ENCODE data around the gene SEMA4G.

Gene SEMA4G

DNA sequence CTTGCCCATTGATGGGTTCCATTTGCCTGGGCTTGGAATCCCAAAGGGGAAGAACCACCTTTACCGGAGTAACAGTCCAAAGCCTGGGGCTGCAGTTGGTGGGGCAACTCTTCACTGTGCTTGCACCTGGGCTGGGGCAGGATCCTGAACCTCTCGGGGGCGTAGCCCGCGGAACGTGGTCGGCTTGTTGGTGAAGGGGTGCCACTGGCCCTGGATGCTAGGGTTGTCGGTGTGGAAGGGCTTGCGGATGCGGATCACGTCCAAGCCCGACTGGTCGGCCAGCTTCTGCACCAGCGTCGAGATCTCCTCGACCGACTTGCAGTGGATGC lies 17.3 kb downstream of the SEMA4G start:
- Histone ChIP-seq H3F3A (ENCODE audit: low read depth) (no peaks in the 10 kb centered on the region), H2AFZ (ENCODE audit: low read length) (peak overlapping the region; percentile 99; the same call in 1 of the 2 replicates), H3K36me3 (ENCODE audit: insufficient read depth, low read length) (peaks cover 12% of the 10 kb centered on the region; the same call in 1 of the 2 replicates), H3K9me3 (ENCODE audit: insufficient read depth, low read depth, low read length) (no peaks in the 10 kb centered on the region), H4K20me1 (ENCODE audit: insufficient read depth, low read length, poor library complexity, severe bottlenecking) (peaks cover 23% of the 10 kb centered on the region), H3K4me3 (ENCODE audit: low read length, poor library complexity, severe bottlenecking) (peak overlapping the region; percentile 99), H3K9ac (ENCODE audit: low read depth, low read length, poor library complexity, severe bottlenecking) (peak overlapping the region; percentile 93), H3K4me1 (ENCODE audit: insufficient read depth, low read length, poor library complexity, severe bottlenecking) (peaks cover 33% of the 10 kb centered on the region), H3K79me2 (ENCODE audit: insufficient read depth, low read length) (peaks cover 51% of the 10 kb centered on the region), H3K9me2 (replicated peaks; ENCODE audit: low read depth, low read length) (no peaks in the 10 kb centered on the region), H3K27me3 (ENCODE audit: insufficient read depth, low read length, poor library complexity, severe bottlenecking) (no peaks in the 10 kb centered on the region), H3K4me2 (ENCODE audit: low read depth, low read length, poor library complexity, severe bottlenecking) (peak overlapping the region; percentile 89)
- TF ChIP-seq, protein P1, sequence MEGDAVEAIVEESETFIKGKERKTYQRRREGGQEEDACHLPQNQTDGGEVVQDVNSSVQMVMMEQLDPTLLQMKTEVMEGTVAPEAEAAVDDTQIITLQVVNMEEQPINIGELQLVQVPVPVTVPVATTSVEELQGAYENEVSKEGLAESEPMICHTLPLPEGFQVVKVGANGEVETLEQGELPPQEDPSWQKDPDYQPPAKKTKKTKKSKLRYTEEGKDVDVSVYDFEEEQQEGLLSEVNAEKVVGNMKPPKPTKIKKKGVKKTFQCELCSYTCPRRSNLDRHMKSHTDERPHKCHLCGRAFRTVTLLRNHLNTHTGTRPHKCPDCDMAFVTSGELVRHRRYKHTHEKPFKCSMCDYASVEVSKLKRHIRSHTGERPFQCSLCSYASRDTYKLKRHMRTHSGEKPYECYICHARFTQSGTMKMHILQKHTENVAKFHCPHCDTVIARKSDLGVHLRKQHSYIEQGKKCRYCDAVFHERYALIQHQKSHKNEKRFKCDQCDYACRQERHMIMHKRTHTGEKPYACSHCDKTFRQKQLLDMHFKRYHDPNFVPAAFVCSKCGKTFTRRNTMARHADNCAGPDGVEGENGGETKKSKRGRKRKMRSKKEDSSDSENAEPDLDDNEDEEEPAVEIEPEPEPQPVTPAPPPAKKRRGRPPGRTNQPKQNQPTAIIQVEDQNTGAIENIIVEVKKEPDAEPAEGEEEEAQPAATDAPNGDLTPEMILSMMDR (conservative IDR thresholded peaks at IDR 0.05; ENCODE audit: low read length) = no peak
- TF ChIP-seq EZH2phosphoT487 (IDR thresholded peaks at IDR 0.05; ENCODE audit: borderline replicate concordance) = no peak

DNA sequence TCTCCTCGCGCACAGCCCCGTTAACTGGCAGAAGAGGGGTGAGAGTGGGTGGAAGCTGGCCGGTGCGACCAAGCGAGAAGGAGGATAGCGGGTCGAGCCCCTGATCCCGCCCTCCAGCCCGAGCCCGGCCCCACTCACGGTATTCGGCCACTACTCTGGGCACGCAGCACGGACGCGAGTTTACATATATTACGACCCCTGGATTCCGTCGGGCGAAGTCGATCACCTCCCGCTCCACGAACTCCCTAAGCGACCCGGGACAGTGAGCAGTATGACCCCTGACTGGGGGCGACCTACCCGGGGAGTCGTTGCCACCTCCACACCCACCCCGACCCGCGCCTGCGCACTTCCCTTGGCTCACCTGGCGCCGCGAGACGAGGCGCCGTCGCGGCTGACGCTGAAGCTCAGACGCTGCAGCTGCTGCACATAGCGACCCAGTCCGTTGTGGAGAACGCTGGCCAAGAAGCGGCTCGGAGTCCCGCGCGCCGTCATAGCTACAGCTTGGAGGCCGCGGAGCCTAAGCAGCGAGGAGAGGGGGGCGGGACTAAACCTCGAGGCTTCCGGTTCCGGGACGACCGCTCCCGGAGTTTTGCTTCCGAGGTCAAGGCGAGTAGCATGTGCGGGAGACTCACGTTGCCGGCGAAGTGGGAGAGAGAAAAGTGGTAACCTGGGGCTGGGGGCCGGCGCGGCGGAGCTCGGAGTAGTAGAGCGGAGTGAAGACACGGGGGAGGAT lies 17.8 kb downstream of the SEMA4G start, which contains the start of the genes MRPL43 and TWNK:
Gene MRPL43 (minus strand): TSS at position 546 of the 733 bp plus-strand sequence. CDS start 54 bp downstream, at position 492.
Gene TWNK (plus strand): TSS at position 592 of the 733 bp plus-strand sequence. CDS start 668 bp downstream, outside the sequence.
- no peaks in the 10 kb centered on the region for H3K27me3 ChIP-seq (ENCODE audit: insufficient read depth, low read length, poor library complexity, severe bottlenecking)
- peak within 1 kb of the TSS; percentile 99 for H2AFZ ChIP-seq (ENCODE audit: low read length)
- H3K4me2 ChIP-seq (ENCODE audit: low read depth, low read length, poor library complexity, severe bottlenecking) = peak within 1 kb of the TSS; percentile 89
- H3K36me3 ChIP-seq (ENCODE audit: insufficient read depth, low read length) = peaks cover 12% of the 10 kb centered on the region; the same call in 1 of the 2 replicates
- H3K9me2 ChIP-seq (replicated peaks; ENCODE audit: low read depth, low read length) = no peaks in the 10 kb centered on the region
- peak within 1 kb of the TSS; percentile 99 for H3K4me3 ChIP-seq (ENCODE audit: low read length, poor library complexity, severe bottlenecking)
- no peaks in the 10 kb centered on the region for H3F3A ChIP-seq (ENCODE audit: low read depth)
- H3K9me3 ChIP-seq (ENCODE audit: insufficient read depth, low read depth, low read length) = no peaks in the 10 kb centered on the region
- H3K79me2 ChIP-seq (ENCODE audit: insufficient read depth, low read length) = peaks cover 51% of the 10 kb centered on the region
- peaks cover 23% of the 10 kb centered on the region for H4K20me1 ChIP-seq (ENCODE audit: insufficient read depth, low read length, poor library complexity, severe bottlenecking)
- H3K4me1 ChIP-seq (ENCODE audit: insufficient read depth, low read length, poor library complexity, severe bottlenecking) = peaks cover 33% of the 10 kb centered on the region
- peak within 1 kb of the TSS; percentile 93 for H3K9ac ChIP-seq (ENCODE audit: low read depth, low read length, poor library complexity, severe bottlenecking)
- no peak for TF ChIP-seq EZH2phosphoT487 (IDR thresholded peaks at IDR 0.05; ENCODE audit: borderline replicate concordance)
- TF ChIP-seq, protein P1 (conservative IDR thresholded peaks at IDR 0.05; ENCODE audit: low read length) = no peak

DNA sequence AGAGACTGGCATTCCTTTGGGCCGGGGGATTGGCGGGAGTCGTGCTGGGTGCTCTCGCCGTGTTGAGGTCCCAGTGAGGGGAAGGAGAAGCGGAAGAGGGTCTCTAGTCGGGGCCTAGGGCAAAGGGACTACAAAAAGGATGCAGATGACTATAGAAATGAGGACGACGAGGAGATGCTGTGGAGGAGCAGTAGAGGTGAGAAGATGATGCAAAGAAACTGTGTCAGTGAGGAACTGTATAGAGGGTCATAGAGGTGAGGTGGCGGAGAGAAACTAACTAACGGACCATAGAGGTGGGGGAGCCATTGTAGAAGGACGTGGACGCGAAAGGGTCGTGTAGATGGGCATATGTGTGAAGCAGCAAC lies 18.4 kb downstream of the SEMA4G start:
- Histone ChIP-seq H3K9me3 (ENCODE audit: insufficient read depth, low read depth, low read length) (no peaks in the 10 kb centered on the region), H3K4me1 (ENCODE audit: insufficient read depth, low read length, poor library complexity, severe bottlenecking) (peaks cover 33% of the 10 kb centered on the region), H2AFZ (ENCODE audit: low read length) (peak overlapping the region; percentile 99), H3K9ac (ENCODE audit: low read depth, low read length, poor library complexity, severe bottlenecking) (peak overlapping the region; percentile 93), H3F3A (ENCODE audit: low read depth) (no peaks in the 10 kb centered on the region), H3K4me2 (ENCODE audit: low read depth, low read length, poor library complexity, severe bottlenecking) (peak overlapping the region; percentile 89), H3K36me3 (ENCODE audit: insufficient read depth, low read length) (peaks cover 12% of the 10 kb centered on the region; the same call in 1 of the 2 replicates), H3K79me2 (ENCODE audit: insufficient read depth, low read length) (peaks cover 51% of the 10 kb centered on the region), H3K27me3 (ENCODE audit: insufficient read depth, low read length, poor library complexity, severe bottlenecking) (no peaks in the 10 kb centered on the region), H4K20me1 (ENCODE audit: insufficient read depth, low read length, poor library complexity, severe bottlenecking) (peaks cover 23% of the 10 kb centered on the region), H3K9me2 (replicated peaks; ENCODE audit: low read depth, low read length) (no peaks in the 10 kb centered on the region), H3K4me3 (ENCODE audit: low read length, poor library complexity, severe bottlenecking) (peak overlapping the region; percentile 99)
- TF ChIP-seq EZH2phosphoT487 (IDR thresholded peaks at IDR 0.05; ENCODE audit: borderline replicate concordance) = no peak
- TF ChIP-seq, protein P1 (conservative IDR thresholded peaks at IDR 0.05; ENCODE audit: low read length) = no peak
